T-helper 2 cell treated with Interferon-gamma antibody and Interleukin-4, amounts not matched to agents 5 μg/mL and 100 μg/mL, for 36 hours (primary cell): ENCODE measurements around the gene ITPRIPL1.
"Not testable (repeated sequence)": the region's sequence is repeated elsewhere in the genome, so short reads cannot be mapped to it uniquely, and the experiment has no call there.

Experiments
- DNase-seq: peaks from one replicate; pipeline ENCODE4 v3.0.0; 2021; ENCODE audit warnings: low spot score
- H3K27ac Mint-ChIP-seq: one replicate; pipeline ENCODE4 v1.8.0; 2021; ENCODE audit warnings: mild to moderate bottlenecking, mixed read lengths
- H3K27me3 Mint-ChIP-seq: one replicate; pipeline ENCODE4 v1.8.0; 2021; ENCODE audit warnings: low read depth, mixed read lengths
- H3K36me3 Mint-ChIP-seq: one replicate; pipeline ENCODE4 v1.8.0; 2021; ENCODE audit warnings: low read depth, mixed read lengths
- H3K4me1 Mint-ChIP-seq: one replicate; pipeline ENCODE4 v1.8.0; 2021; ENCODE audit warnings: low read depth, mixed read lengths
- H3K4me3 Mint-ChIP-seq: one replicate; pipeline ENCODE4 v1.8.0; 2022; ENCODE audit warnings: mild to moderate bottlenecking, moderate library complexity, mixed read lengths
- H3K9me3 Mint-ChIP-seq: one replicate; pipeline ENCODE4 v1.8.0; 2021; ENCODE audit warnings: mixed read lengths

ITPRIPL1 gene

DNA sequence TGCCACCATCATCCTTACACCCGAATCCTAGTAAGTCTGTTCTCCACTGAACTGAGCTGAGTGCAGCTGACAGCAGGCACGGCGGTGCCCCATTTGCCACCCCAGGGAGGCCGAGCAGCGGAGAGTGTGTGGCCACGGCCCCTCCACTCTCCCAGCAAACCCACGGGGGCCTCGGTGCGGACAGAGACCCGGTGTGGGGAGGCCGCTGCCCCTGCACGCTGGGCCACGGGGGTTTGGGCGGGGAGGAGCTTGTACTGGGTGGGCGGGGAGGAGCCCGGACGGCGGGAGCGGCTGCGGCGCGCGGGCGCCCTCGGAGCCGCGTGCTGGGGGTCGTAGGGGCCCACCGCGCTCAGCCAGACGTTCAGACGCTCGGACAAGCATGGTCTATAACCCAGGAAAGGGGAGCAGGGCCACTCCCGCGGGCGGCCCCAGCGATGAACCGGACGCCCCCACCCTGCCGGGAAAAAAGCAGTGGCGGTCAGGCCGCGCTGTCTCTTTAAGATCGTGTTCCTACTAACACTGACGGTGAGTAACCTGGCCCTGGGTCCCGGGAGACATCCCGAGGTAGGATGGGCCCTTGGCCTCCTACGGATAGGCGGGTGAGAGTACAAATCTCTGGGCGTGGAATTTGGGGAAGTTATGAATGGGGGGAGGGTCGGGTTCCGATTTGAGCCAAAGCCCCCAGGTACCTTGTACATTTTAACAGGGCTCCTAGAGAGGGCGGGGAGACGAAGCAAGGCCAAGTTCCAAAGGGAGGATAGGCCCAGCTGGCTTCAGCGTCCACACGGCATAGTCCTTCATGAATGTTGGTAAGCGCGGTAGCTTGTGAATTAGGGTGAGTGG, at the start of gene ITPRIPL1:
TSS of gene ITPRIPL1 (plus strand) at position 277 of the 843 bp plus-strand sequence. CDS start at position 800, 523 bp downstream.
- peak; percentile 37 for DNase-seq
- peaks cover 40% of the 10 kb centered on the region for H3K36me3 Mint-ChIP-seq
- H3K4me3 Mint-ChIP-seq = peak within 1 kb of the TSS; percentile 98
- no peaks in the 10 kb centered on the region for H3K27me3 Mint-ChIP-seq
- no peaks in the 10 kb centered on the region for H3K9me3 Mint-ChIP-seq
- peak within 1 kb of the TSS; percentile 97 for H3K27ac Mint-ChIP-seq
- peaks cover 52% of the 10 kb centered on the region for H3K4me1 Mint-ChIP-seq

DNA sequence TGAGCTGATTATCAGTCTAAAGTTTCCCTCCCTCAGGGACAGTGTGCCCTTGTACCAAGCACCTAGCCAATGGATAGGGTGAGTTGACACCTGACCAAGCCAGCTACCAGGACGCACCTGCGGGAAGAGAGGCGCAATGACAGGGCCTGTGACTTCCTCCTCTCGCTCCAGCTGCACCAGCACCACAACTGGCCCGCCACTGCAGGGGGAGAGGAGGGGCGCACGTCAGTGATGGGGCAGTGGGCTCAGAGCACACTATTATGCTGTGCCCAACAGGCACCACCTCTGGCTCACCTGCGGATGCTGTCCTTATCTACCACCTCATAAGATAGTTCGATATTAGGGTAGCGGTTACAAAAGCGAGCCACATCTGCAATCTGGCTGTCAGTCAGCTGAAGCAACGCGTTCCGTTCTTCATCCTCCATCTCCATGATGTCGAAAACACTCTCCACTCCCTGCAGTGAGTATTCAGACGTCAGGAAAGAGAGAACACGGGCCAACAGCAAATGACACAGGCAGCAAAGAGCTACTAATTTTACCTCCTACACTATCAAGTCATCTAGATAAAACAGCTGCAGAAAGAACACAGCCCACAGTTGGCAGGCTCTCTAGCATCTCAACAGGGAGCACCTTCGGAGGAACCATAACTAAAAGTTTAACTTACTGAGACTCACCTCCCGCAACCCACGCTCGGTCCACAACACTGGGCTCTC, 48.2 kb upstream of the ITPRIPL1 start:
- Mint-ChIP-seq H3K9me3 (no peaks in the 10 kb centered on the region), H3K4me1 (no peaks in the 10 kb centered on the region), H3K4me3 (no peak overlapping the region), H3K27ac (no peak overlapping the region), H3K27me3 (no peaks in the 10 kb centered on the region), H3K36me3 (peaks cover 65% of the 10 kb centered on the region)
- no peak for DNase-seq

- peaks cover 82% of the 10 kb centered on the region for H3K36me3 Mint-ChIP-seq
Observed at GRCh38 chr2:96287273-96287856, 37.8 kb upstream of the ITPRIPL1 start.

DNA sequence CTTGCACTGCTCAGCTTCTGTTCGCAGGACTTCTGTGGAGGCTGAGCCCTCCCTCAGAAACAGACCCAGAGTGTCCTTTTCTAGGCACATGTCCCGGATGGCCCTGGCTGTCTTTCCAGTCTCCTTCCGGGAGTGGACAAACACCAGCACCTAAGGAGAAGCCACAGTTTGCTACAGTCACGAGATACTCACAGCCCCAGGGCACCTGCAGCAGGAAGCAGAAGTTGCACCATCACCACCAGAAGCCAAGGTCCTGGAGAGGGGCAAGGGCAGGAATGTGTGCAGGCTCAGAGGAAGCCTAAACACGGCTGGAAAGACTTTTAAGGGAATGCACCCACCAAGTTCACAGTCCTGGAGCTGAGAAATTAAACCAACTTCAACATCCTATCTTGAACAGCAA, 33.4 kb upstream of the ITPRIPL1 start:
- Mint-ChIP-seq H3K27me3 (no peaks in the 10 kb centered on the region), H3K4me3 (no peak overlapping the region)

More at GRCh38 chr2:96287273-96287856, 37.8 kb upstream of the ITPRIPL1 start:
- DNase-seq = no peak
- Mint-ChIP-seq H3K4me1 (no peaks in the 10 kb centered on the region), H3K27ac (no peak overlapping the region), H3K4me3 (no peak overlapping the region), H3K9me3 (no peaks in the 10 kb centered on the region), H3K27me3 (no peaks in the 10 kb centered on the region)

GRCh38 chr2:96294271-96294670, 30.8 kb upstream of the ITPRIPL1 start:
- not testable (repeated sequence) for H3K4me3 Mint-ChIP-seq, H3K4me1 Mint-ChIP-seq, H3K27me3 Mint-ChIP-seq, DNase-seq, H3K27ac Mint-ChIP-seq, H3K9me3 Mint-ChIP-seq
- H3K36me3 Mint-ChIP-seq = peaks cover 86% of the 10 kb centered on the region

More for the DNA sequence above, 33.4 kb upstream of the ITPRIPL1 start:
- peaks cover 84% of the 10 kb centered on the region for H3K36me3 Mint-ChIP-seq
- no peak overlapping the region for H3K27ac Mint-ChIP-seq
- DNase-seq = no peak
- H3K9me3 Mint-ChIP-seq = no peaks in the 10 kb centered on the region
- H3K4me1 Mint-ChIP-seq = no peaks in the 10 kb centered on the region

GRCh38 chr2:96296925-96297324, 28.2 kb upstream of the ITPRIPL1 start:
- Mint-ChIP-seq H3K4me3 (no peak overlapping the region), H3K27me3 (no peaks in the 10 kb centered on the region), H3K27ac (no peak overlapping the region), H3K36me3 (peaks cover 83% of the 10 kb centered on the region), H3K4me1 (peaks cover 13% of the 10 kb centered on the region), H3K9me3 (no peaks in the 10 kb centered on the region)
- no peak for DNase-seq

GRCh38 chr2:96301865-96302264, 23.3 kb upstream of the ITPRIPL1 start:
- Mint-ChIP-seq H3K27me3 (no peaks in the 10 kb centered on the region), H3K27ac (no peak overlapping the region), H3K4me3 (no peak overlapping the region), H3K36me3 (peaks cover 85% of the 10 kb centered on the region), H3K9me3 (no peaks in the 10 kb centered on the region), H3K4me1 (peaks cover 45% of the 10 kb centered on the region)
- DNase-seq = no peak

GRCh38 chr2:96304606-96305005, 20.5 kb upstream of the ITPRIPL1 start:
- Mint-ChIP-seq H3K4me3 (peak overlapping the region; percentile 95), H3K4me1 (peaks cover 43% of the 10 kb centered on the region), H3K27me3 (no peaks in the 10 kb centered on the region), H3K9me3 (no peaks in the 10 kb centered on the region), H3K36me3 (peaks cover 63% of the 10 kb centered on the region), H3K27ac (peak overlapping the region; percentile 94)
- DNase-seq = no peak

GRCh38 chr2:96305091-96305978, 19.8 kb upstream of the ITPRIPL1 start, which contains the start of gene SNRNP200:
Gene SNRNP200, minus strand, starts transcription at chr2:96305546. Its CDS starts 109 bp downstream, at chr2:96305437.
- peaks cover 47% of the 10 kb centered on the region for H3K4me1 Mint-ChIP-seq
- peak within 1 kb of the TSS; percentile 94 for H3K27ac Mint-ChIP-seq
- DNase-seq = peak; percentile 89
- no peaks in the 10 kb centered on the region for H3K27me3 Mint-ChIP-seq
- H3K9me3 Mint-ChIP-seq = no peaks in the 10 kb centered on the region
- peak within 1 kb of the TSS; percentile 95 for H3K4me3 Mint-ChIP-seq
- peaks cover 60% of the 10 kb centered on the region for H3K36me3 Mint-ChIP-seq

DNA sequence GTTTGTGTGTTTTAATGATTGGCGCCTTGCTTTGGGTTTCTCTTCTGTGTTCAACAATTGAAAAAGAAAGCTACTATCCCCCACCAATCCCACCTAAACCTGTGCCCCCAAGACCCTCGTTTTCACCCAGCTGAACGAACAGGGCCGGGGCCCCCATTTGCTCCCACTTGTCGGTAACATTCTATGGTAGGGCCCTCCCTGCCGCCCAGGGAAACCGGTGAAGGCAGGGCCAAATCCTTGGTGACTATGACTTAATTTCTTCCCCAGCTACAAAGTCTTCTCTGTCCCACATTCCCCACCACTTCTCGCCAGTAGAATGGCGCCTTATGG, 19.2 kb upstream of the ITPRIPL1 start:
- Mint-ChIP-seq H3K36me3 (peaks cover 57% of the 10 kb centered on the region), H3K4me3 (peak overlapping the region; percentile 95), H3K4me1 (peaks cover 45% of the 10 kb centered on the region)

GRCh38 chr2:96306370-96306769, 18.7 kb upstream of the ITPRIPL1 start:
- H3K27ac Mint-ChIP-seq = peak overlapping the region; percentile 94
- DNase-seq = no peak
- H3K9me3 Mint-ChIP-seq = no peaks in the 10 kb centered on the region
- H3K4me3 Mint-ChIP-seq = peak overlapping the region; percentile 95
- no peaks in the 10 kb centered on the region for H3K27me3 Mint-ChIP-seq
- H3K4me1 Mint-ChIP-seq = peaks cover 41% of the 10 kb centered on the region
- peaks cover 53% of the 10 kb centered on the region for H3K36me3 Mint-ChIP-seq

More for the DNA sequence above, 19.2 kb upstream of the ITPRIPL1 start:
- Mint-ChIP-seq H3K27me3 (no peaks in the 10 kb centered on the region), H3K9me3 (no peaks in the 10 kb centered on the region), H3K27ac (peak overlapping the region; percentile 94)
- no peak for DNase-seq

GRCh38 chr2:96308248-96308647, 16.9 kb upstream of the ITPRIPL1 start:
- Mint-ChIP-seq H3K27me3 (no peaks in the 10 kb centered on the region), H3K4me1 (peaks cover 32% of the 10 kb centered on the region), H3K4me3 (no peak overlapping the region), H3K36me3 (peaks cover 43% of the 10 kb centered on the region), H3K27ac (no peak overlapping the region), H3K9me3 (no peaks in the 10 kb centered on the region)
- no peak for DNase-seq

- Mint-ChIP-seq H3K9me3 (no peaks in the 10 kb centered on the region), H3K4me1 (peaks cover 43% of the 10 kb centered on the region), H3K36me3 (peaks cover 35% of the 10 kb centered on the region), H3K27ac (peak overlapping the region; percentile 90), H3K4me3 (peak overlapping the region; percentile 80), H3K27me3 (no peaks in the 10 kb centered on the region)
- no peak for DNase-seq
Observed at GRCh38 chr2:96315005-96315399, 10.1 kb upstream of the ITPRIPL1 start.
